PC-3 (cell line): ENCODE results near the gene TTC19.

ENCODE experiments used
- CTCF ChIP-seq: fragments of 300-600 bp; sonication (generic); conservative IDR thresholded peaks from 2 replicates; pipeline ENCODE4 v1.5.1; 2017; ENCODE audit warnings: antibody characterized with exemption, low read depth, mild to moderate bottlenecking, low read length
- EZH2phosphoT487 ChIP-seq: fragments of 300-600 bp; sonication (generic); IDR thresholded peaks from 2 replicates; pipeline ENCODE4 v1.6.1; 2018; ENCODE audit warnings: mild to moderate bottlenecking, antibody characterized with exemption, low read length, borderline replicate concordance

- TF ChIP-seq CTCF (no peak), EZH2phosphoT487 (no peak)
Measured at GRCh38 chr17:15952916-15953790, 46.5 kb upstream of the TTC19 start.
